Heart right ventricle (tissue), 16 donors: Measurements from ENCODE around the gene FLAD1. TPM values are rescaled to one million over a fixed set of nuclear protein-coding genes. Genes with fewer than 3 reads are reported as not detected.

Source experiments
- ATAC-seq, 8 donors: fragments of 200-7000 bp; cut with Tn5 transposase; one replicate each; pipeline ENCODE4 v1.9.1; 2020; ENCODE audit warnings: mild to moderate bottlenecking in 8 of 8, moderate library complexity in 8 of 8, moderate number of reproducible peaks in 1 of 8
- DNase-seq, 2 donors: peaks; one replicate each; pipeline ENCODE4 v3.0.0-alpha.2; 2020
- H3K27ac ChIP-seq, 10 donors: fragments of 200-600 bp; sonication (generic) in 2 of 10; one replicate each; pipeline versions ENCODE4 v1.5.0 to v1.8.0; 2020 to 2022; ENCODE audit warnings: mild to moderate bottlenecking in 3 of 10
- H3K27me3 ChIP-seq, 7 donors: fragments of 200-600 bp; one replicate each; pipeline ENCODE4 v1.8.0; 2021 to 2022; ENCODE audit warnings: mild to moderate bottlenecking in 2 of 7
- H3K36me3 ChIP-seq, 9 donors: fragments of 200-600 bp; sonication (generic) in 1 of 9; one replicate each; pipeline versions ENCODE4 v1.5.0 to v1.8.0; 2020 to 2022; ENCODE audit warnings: mild to moderate bottlenecking in 2 of 9
- H3K4me1 ChIP-seq, 9 donors: fragments of 200-600 bp; sonication (generic) in 1 of 9; one replicate each; pipeline versions ENCODE4 v1.5.0 to v1.8.0; 2020 to 2022; ENCODE audit warnings: mild to moderate bottlenecking in 4 of 9
- H3K4me3 ChIP-seq, 10 donors: fragments of 200-600 bp; sonication (generic) in 2 of 10; one replicate each; pipeline versions ENCODE4 v1.5.0 to v1.8.0; 2020 to 2022; ENCODE audit warnings: mild to moderate bottlenecking in 7 of 10, moderate library complexity in 2 of 10
- H3K9me3 ChIP-seq, 11 donors: fragments of 200-600 bp in 10 of 11; sonication (generic) in 2 of 11; one replicate each; pipeline versions ENCODE4 v1.5.0 to v1.8.0; 2013 to 2022; ENCODE audit warnings: mild to moderate bottlenecking in 2 of 11, control low read depth in 1 of 11, moderate library complexity in 1 of 11
- WGBS, 2 donors: extraction: QIAGEN DNeasy Blood & Tissue Kit; methylation state at CpG; one replicate each; pipeline ENCODE4 v1.1.7; 2013; ENCODE audit warnings: inconsistent platforms in 1 of 2; 5-methylcytosine and 5-hydroxymethylcytosine counted together
- intact Hi-C, 10 donors: fragments of 100-400 bp; cut with DNase I; formaldehyde crosslinking; loops; one replicate each; pipeline versions ENCODE4 v1.11.1 to v1.14.2; 2022
- polyA plus RNA-seq, 2 donors: library from polyadenylated mRNA; stranded (reverse); fragments of 200-250 nt; gene quantifications; one replicate each; pipeline ENCODE4 v1.2.3, GENCODE V29; 2013
- total RNA-seq, 10 donors: library from RNA; stranded (reverse); fragmentation: NEBNext Ultra II Directional in 3 of 10; extraction: Animal tissue kit (Norgen Biotek cat#: 25700) in 3 of 10; gene quantifications; one replicate each; pipeline versions ENCODE4 v1.2.1 to v1.2.4, GENCODE V29; 2021 to 2023
- TF ChIP-seq, protein P1 (sequence below), 9 donors: fragments of 200-600 bp; sonication (generic) in 2 of 9; IDR thresholded peaks; one replicate each; pipeline versions ENCODE4 v1.5.0 to v1.8.0; 2021 to 2022; ENCODE audit warnings: antibody characterized with exemption in 9 of 9, mild to moderate bottlenecking in 5 of 9, moderate library complexity in 1 of 9
- donor health status: Arrhythmogenic right ventricular cardiomyopathy.
- donor health status: ischemic (EF 13 %, LVEDD 7.1; RV severe dilation, severe dysfunction).
- donor health status: healthy with polysubstance abuse.
- donor health status: DM: no; HTN: yes; CAD: no.
- donor health status: DM: no; HTN: no; CAD: no.
- donor health status: ischemic (EF 25% LVEDD 6.9; RV normal size, moderate dysfunction).
- donor health status: ischemic (EF 25% LVEDD 5.7; RV mildly dilated, moderate dysfunction).
- donor health status: healthy.
- donor health status: DM: yes; HTN: yes; CAD: no.
- donor health status: Ischemic cardiomyopathy.
- donor health status: ischemic (EF 35%, LVEDD 5.7; RV mildly dilated, moderate dysfunction).
- donor health status: nonischemic (EF 11% LVEDD 7.7; RV severe dilation, severe dysfunction).
- donor health status: DM: yes; HTN: yes; CAD: no.
- donor health status: PGD.
- donor health status: ischemic (EF 29% LVEDD 5.4; RV normal size, mild dysfunction).
- donor health status: nonischemic (EF 23%, LVEDD 6.1; RV moderate dilation, normal function).

Gene FLAD1
- total and polyA plus RNA-seq, 12 donors: 20.1 to 41.6 (median 25.0) TPM

GRCh38 chr1:154953611-154954038 is 29.5 kb upstream of the FLAD1 start:
- Histone ChIP-seq H3K4me1 (peaks cover 15 to 53% (median 48%) of the 10 kb centered on the region in 9 donors), H3K4me3 (peak overlapping the region in 1 of 10 donors; percentile 60), H3K27ac (peak overlapping the region in 1 of 10 donors; percentile 77), H3K36me3 (peaks cover 0 to 35% (median 5%) of the 10 kb centered on the region in 9 donors), H3K27me3 (no peaks in the 10 kb centered on the region), H3K9me3 (no peaks in the 10 kb centered on the region)
- ATAC-seq (no peak), DNase-seq (no peak)
- TF ChIP-seq, protein P1, sequence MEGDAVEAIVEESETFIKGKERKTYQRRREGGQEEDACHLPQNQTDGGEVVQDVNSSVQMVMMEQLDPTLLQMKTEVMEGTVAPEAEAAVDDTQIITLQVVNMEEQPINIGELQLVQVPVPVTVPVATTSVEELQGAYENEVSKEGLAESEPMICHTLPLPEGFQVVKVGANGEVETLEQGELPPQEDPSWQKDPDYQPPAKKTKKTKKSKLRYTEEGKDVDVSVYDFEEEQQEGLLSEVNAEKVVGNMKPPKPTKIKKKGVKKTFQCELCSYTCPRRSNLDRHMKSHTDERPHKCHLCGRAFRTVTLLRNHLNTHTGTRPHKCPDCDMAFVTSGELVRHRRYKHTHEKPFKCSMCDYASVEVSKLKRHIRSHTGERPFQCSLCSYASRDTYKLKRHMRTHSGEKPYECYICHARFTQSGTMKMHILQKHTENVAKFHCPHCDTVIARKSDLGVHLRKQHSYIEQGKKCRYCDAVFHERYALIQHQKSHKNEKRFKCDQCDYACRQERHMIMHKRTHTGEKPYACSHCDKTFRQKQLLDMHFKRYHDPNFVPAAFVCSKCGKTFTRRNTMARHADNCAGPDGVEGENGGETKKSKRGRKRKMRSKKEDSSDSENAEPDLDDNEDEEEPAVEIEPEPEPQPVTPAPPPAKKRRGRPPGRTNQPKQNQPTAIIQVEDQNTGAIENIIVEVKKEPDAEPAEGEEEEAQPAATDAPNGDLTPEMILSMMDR (IDR thresholded peaks at IDR 0.05): no peak
- 49 to 52% methylated on average over 2 of the region's 2 CpGs for WGBS, 2 donors
- intact Hi-C loops: loop anchor here in 1 of 10 donors (10.0 kb wide), 1 partner anchor 61 kb away; no protein-coding TSS in a partner anchor

- no peaks in the 10 kb centered on the region for H3K9me3 ChIP-seq
- peaks cover 0 to 41% (median 14%) of the 10 kb centered on the region in 9 donors for H3K36me3 ChIP-seq
- intact Hi-C loops: loop anchor here in 1 of 10 donors (10.0 kb wide), 1 partner anchor 60 kb away; no protein-coding TSS in a partner anchor
- WGBS, 2 donors: 67 to 73% methylated on average over 3 of the region's 3 CpGs
- ATAC-seq (no peak), DNase-seq (no peak)
- peak overlapping the region in 5 of 10 donors; percentile 60 to 74 (median 68) for H3K4me3 ChIP-seq
- H3K27ac ChIP-seq: peak overlapping the region in 1 of 10 donors; percentile 77
- peaks cover 15 to 57% (median 48%) of the 10 kb centered on the region in 9 donors for H3K4me1 ChIP-seq
- no peaks in the 10 kb centered on the region for H3K27me3 ChIP-seq
- TF ChIP-seq, protein P1 (IDR thresholded peaks at IDR 0.05): no peak
Measured at GRCh38 chr1:154954541-154954940, 28.6 kb upstream of the FLAD1 start.

GRCh38 chr1:154955039-154955717 is 28.0 kb upstream of the FLAD1 start:
- TF ChIP-seq, protein P1 (IDR thresholded peaks at IDR 0.05): no peak
- Histone ChIP-seq H3K27ac (peak overlapping the region in 8 of 10 donors; percentile 69 to 84 (median 80)), H3K4me1 (peaks cover 15 to 60% (median 49%) of the 10 kb centered on the region in 9 donors), H3K27me3 (no peaks in the 10 kb centered on the region), H3K4me3 (peak overlapping the region; percentile 26 to 74 (median 60)), H3K36me3 (peaks cover 0 to 39% (median 15%) of the 10 kb centered on the region in 9 donors), H3K9me3 (no peaks in the 10 kb centered on the region)
- DNase-seq: no peak
- ATAC-seq: peak in 1 of 8 donors; percentile 2
- WGBS, 2 donors: 11 to 16% methylated on average over 4 of the region's 4 CpGs
- intact Hi-C loops: loop anchor here in 3 of 10 donors (5.0 to 10.0 kb wide), 3 partner anchors 60 to 97 kb away; partner anchors contain the start of gene ADAM15 (in 1 of the 3)

DNA sequence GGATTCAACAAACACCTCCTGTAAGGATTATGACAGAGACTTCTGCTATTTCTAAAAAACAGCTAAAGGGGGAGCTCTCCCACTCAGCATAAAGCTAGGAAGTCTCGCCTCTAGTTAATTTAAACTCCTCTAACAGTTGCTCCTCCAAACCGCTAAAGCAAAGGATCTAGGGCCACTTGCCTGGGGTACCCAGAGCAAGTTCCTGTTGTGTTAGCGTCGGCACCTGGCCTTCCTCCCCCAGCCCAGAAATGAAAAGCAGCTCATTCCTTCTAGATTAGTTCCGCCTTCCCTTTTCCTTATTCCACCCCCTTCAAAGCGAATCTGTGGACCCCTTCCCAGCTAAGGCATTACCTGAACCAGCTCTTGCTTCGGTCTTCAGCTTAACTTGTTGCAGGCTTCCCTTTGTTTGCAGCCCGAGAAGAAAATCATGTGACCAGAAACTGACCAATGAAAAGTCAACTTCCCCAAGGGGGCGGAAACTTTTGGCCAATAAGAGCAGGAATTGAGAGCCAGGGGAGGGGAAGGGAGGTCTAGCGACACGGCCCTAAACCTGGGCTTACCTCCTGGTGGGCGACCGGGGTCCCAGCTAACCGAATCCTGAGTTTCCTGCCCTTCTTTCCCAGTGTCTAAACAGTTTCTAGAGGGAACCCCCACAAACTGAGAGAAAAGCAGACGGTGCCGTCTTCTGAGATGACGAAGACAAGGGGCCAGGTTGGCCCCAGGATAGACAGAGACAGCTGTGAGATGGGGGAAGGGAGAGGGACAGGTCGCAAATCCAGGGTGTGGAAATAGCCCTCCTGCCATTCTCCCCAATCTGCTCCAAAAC is 27.2 kb upstream of the FLAD1 start, which contains the start of gene PBXIP1:
Gene PBXIP1, minus strand, starts transcription at position 382 of the 826 bp plus-strand sequence. CDS start 2,378 bp downstream, outside the sequence.
- peaks cover 15 to 68% (median 57%) of the 10 kb centered on the region in 9 donors for H3K4me1 ChIP-seq
- peaks cover 0 to 31% (median 15%) of the 10 kb centered on the region in 9 donors for H3K36me3 ChIP-seq
- peak within 1 kb of the TSS; percentile 26 to 74 (median 60) for H3K4me3 ChIP-seq
- no peaks in the 10 kb centered on the region for H3K9me3 ChIP-seq
- ATAC-seq (peak; percentile 70 to 94 (median 88)), DNase-seq (peak in 1 of 2 donors; percentile 91)
- H3K27ac ChIP-seq: peak within 1 kb of the TSS in 9 of 10 donors; percentile 69 to 84 (median 80)
- TF ChIP-seq, protein P1 (IDR thresholded peaks at IDR 0.05): peak in 5 of 9 donors; percentile 21 to 47 (median 34)
- intact Hi-C loops: loop anchor here in 3 of 10 donors (5.0 to 10.0 kb wide), 3 partner anchors 59 to 96 kb away; partner anchors contain the start of gene ADAM15 (in 1 of the 3)
- no peaks in the 10 kb centered on the region for H3K27me3 ChIP-seq
- WGBS, 2 donors: 0 to 1% methylated on average over 18 of the region's 18 CpGs
